Progenitor cell of endocrine pancreas (in vitro differentiated cells): ENCODE results near the gene POLE. TPM values are rescaled to one million over a fixed set of nuclear protein-coding genes. Genes with fewer than 3 reads are reported as not detected.

Source experiments
- DNase-seq: peaks from one replicate; pipeline ENCODE4 v3.0.0; 2021; ENCODE audit warnings: low spot score; ENCODE audit not compliant: unreplicated experiment
- H3K27ac Mint-ChIP-seq: 2 replicates; pipeline ENCODE4 v1.8.0; 2021; ENCODE audit warnings: mild to moderate bottlenecking, moderate library complexity, mixed read lengths
- H3K27me3 Mint-ChIP-seq: 2 replicates; pipeline ENCODE4 v1.8.0; 2021; ENCODE audit warnings: mixed read lengths
- H3K36me3 Mint-ChIP-seq: 2 replicates; pipeline ENCODE4 v1.8.0; 2022; ENCODE audit warnings: mixed read lengths; ENCODE audit not compliant: insufficient read depth
- H3K4me1 Mint-ChIP-seq: 2 replicates; pipeline ENCODE4 v1.8.0; 2021; ENCODE audit warnings: low read depth, mixed read lengths
- H3K4me3 Mint-ChIP-seq: 2 replicates; pipeline ENCODE4 v1.8.0; 2021; ENCODE audit warnings: low read depth, mild to moderate bottlenecking, moderate library complexity, mixed read lengths
- H3K9me3 Mint-ChIP-seq: 2 replicates; pipeline ENCODE4 v1.8.0; 2021; ENCODE audit warnings: low read depth, mixed read lengths
- total RNA-seq: library from RNA; stranded (reverse); gene quantifications from 2 replicates; pipeline ENCODE4 v1.2.1, GENCODE V29; 2021
- TF ChIP-seq, protein P1 (sequence below): fragments of 200-600 bp; sonication (generic); IDR thresholded peaks from one replicate; pipeline ENCODE4 v1.5.0; 2021; ENCODE audit warnings: antibody characterized with exemption, mild to moderate bottlenecking; ENCODE audit not compliant: unreplicated experiment

Gene POLE
- total RNA-seq, 1 donor from 2014 or later: 121 TPM

DNA sequence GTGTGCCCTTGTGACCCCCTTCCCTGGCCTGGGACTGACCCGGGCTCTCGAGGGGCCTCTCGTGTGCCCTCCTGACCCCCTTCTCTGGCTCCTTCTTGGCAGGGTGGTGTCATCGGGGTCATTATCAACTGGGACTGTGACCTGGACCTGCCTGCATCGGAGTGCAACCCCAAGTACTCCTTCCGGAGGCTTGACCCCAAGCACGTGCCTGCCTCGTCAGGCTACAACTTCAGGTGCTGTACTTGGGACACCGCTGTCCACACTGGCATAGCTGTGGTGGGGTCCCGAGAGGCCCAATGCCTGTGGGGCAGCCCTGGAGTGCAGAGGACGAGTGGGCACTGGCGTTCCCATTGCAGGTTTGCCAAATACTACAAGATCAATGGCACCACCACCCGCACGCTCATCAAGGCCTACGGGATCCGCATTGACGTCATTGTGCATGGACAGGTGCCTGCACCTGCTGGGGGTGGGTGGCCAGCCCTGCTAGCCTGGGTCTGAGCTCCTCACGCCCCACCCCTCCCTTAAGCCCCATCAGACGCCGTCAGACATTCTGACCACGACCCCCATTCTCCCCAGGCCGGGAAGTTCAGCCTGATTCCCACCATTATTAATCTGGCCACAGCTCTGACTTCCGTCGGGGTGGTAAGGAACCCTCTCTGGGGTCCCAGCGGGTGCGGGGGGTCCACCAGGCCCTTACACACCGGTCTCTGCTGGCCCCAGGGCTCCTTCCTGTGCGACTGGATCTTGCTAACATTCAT lies 66.1 kb downstream of the POLE start:
- no peak for DNase-seq
- Mint-ChIP-seq H3K4me1 (peaks cover 8% of the 10 kb centered on the region), H3K27ac (no peak overlapping the region), H3K4me3 (no peak overlapping the region), H3K36me3 (peaks cover 5% of the 10 kb centered on the region), H3K9me3 (no peaks in the 10 kb centered on the region), H3K27me3 (peaks cover 23% of the 10 kb centered on the region)
- TF ChIP-seq, protein P1, sequence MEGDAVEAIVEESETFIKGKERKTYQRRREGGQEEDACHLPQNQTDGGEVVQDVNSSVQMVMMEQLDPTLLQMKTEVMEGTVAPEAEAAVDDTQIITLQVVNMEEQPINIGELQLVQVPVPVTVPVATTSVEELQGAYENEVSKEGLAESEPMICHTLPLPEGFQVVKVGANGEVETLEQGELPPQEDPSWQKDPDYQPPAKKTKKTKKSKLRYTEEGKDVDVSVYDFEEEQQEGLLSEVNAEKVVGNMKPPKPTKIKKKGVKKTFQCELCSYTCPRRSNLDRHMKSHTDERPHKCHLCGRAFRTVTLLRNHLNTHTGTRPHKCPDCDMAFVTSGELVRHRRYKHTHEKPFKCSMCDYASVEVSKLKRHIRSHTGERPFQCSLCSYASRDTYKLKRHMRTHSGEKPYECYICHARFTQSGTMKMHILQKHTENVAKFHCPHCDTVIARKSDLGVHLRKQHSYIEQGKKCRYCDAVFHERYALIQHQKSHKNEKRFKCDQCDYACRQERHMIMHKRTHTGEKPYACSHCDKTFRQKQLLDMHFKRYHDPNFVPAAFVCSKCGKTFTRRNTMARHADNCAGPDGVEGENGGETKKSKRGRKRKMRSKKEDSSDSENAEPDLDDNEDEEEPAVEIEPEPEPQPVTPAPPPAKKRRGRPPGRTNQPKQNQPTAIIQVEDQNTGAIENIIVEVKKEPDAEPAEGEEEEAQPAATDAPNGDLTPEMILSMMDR: no peak

DNA sequence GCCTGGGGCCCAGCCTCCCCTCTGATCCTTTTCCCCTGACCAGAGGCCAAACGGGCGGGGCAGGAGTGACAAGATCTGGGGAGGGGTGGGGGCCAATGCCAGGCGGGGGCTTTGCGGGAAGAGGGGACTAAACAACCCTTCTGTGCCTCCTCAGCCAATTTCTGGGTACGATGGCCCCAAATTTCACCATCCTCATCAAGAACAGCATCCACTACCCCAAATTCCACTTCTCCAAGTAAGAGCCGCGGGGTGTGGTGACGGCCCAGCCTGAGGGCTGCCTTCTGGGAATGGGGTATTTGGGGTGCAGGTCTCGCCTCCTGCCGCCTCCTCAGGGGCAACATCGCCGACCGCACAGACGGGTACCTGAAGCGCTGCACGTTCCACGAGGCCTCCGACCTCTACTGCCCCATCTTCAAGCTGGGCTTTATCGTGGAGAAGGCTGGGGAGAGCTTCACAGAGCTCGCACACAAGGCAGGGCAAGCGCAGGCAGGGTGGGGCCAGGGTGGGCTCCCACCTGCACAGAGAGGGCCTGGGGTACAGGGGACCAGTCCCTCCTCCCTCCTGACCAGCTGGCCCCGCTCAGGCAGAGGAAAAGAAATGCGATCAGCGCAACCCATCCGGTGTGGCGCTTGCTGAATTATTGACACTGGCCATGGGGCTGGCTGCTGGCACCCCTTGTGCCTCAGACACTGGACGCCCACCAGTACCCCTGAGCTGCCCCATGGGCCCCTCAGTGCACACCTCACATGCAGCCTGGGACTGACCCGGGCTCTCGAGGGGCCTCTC lies 66.8 kb downstream of the POLE start:
- H3K4me1 Mint-ChIP-seq: peaks cover 8% of the 10 kb centered on the region
- TF ChIP-seq, protein P1: no peak
- peaks cover 4% of the 10 kb centered on the region for H3K36me3 Mint-ChIP-seq
- H3K9me3 Mint-ChIP-seq: peaks cover 3% of the 10 kb centered on the region
- no peak overlapping the region for H3K27ac Mint-ChIP-seq
- peaks cover 30% of the 10 kb centered on the region for H3K27me3 Mint-ChIP-seq
- H3K4me3 Mint-ChIP-seq: no peak overlapping the region
- no peak for DNase-seq

DNA sequence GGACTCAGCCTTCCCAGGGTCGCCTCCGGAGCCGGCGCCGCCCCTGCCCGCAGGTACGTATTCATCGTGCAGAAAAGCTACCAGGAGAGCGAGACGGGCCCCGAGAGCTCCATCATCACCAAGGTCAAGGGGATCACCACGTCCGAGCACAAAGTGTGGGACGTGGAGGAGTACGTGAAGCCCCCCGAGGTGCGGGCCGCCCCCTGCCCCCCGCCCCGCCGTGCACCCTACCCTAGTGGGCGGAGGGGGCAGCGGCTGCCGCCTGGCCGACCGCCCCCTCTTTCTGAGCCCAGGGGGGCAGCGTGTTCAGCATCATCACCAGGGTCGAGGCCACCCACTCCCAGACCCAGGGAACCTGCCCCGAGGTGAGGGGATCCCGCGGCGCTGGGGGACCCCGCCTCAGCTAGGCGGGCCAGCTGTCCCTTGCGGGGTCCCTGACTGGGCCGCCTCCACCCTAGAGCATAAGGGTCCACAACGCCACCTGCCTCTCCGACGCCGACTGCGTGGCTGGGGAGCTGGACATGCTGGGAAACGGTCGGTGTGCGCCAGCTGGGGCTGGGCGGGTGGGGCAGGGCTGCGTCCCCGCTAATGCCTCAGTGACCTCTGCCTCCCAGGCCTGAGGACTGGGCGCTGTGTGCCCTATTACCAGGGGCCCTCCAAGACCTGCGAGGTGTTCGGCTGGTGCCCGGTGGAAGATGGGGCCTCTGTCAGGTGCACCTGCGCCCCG lies 67.6 kb downstream of the POLE start:
- peaks cover 1% of the 10 kb centered on the region for H3K36me3 Mint-ChIP-seq
- no peak for DNase-seq

DNA sequence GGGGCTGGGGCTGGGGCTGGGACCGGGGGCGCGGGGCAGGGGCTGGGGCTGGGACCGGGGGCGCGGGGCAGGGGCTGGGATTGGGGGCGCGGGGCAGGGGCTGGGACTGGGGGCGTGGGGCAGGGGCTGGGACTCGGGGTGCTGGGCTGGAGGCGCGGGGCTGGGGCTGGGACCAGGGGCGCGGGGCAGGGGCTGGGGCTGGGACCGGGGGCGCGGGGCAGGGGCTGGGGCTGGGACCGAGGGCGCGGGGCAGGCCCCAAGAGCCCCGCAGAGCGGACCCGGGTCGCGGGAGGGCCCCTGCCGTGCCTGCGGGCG lies 68.1 kb downstream of the POLE start:
- Mint-ChIP-seq H3K4me3 (no peak overlapping the region), H3K4me1 (peaks cover 8% of the 10 kb centered on the region), H3K36me3 (peaks cover 1% of the 10 kb centered on the region), H3K27ac (no peak overlapping the region), H3K9me3 (peaks cover 3% of the 10 kb centered on the region), H3K27me3 (peaks cover 40% of the 10 kb centered on the region)
- TF ChIP-seq, protein P1: no peak
- DNase-seq: no peak

More for the DNA sequence above, 67.6 kb downstream of the POLE start:
- TF ChIP-seq, protein P1: no peak
- Mint-ChIP-seq H3K9me3 (peaks cover 3% of the 10 kb centered on the region), H3K4me1 (peaks cover 8% of the 10 kb centered on the region), H3K27me3 (peaks cover 38% of the 10 kb centered on the region), H3K4me3 (no peak overlapping the region), H3K27ac (no peak overlapping the region)

DNA sequence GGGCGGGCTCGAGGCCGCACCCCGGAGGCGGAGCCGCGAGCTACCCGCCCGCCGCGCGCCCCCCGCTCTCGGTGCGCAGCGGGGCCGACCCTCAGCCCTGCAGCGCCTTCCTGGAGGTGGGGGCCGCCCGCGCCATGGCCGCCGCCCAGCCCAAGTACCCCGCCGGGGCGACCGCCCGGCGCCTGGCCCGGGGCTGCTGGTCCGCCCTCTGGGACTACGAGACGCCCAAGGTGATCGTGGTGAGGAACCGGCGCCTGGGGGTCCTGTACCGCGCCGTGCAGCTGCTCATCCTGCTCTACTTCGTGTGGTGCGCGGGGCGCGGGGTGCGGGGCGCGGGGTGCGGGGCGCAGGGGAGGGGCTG lies 68.5 kb downstream of the POLE start, which contains the start of gene P2RX2:
P2RX2 (plus strand) TSS at position 94 of the 361 bp plus-strand sequence; CDS start at position 135, 41 bp downstream.
- peaks cover 3% of the 10 kb centered on the region for H3K9me3 Mint-ChIP-seq
- H3K4me1 Mint-ChIP-seq: peaks cover 8% of the 10 kb centered on the region
- no peak for DNase-seq
- TF ChIP-seq, protein P1: no peak
- H3K27me3 Mint-ChIP-seq: peaks cover 42% of the 10 kb centered on the region
- no peak within 1 kb of the TSS for H3K27ac Mint-ChIP-seq
- peaks cover 1% of the 10 kb centered on the region for H3K36me3 Mint-ChIP-seq
- H3K4me3 Mint-ChIP-seq: peak within 1 kb of the TSS; percentile 55
